DOHH2 (cell line): Measurements from ENCODE around the gene ABLIM1.

Experiments used
- EZH2phosphoT487 ChIP-seq: fragments of 200-600 bp; sonication (generic); IDR thresholded peaks from 2 replicates; pipeline ENCODE4 v1.6.1; 2017; ENCODE audit warnings: borderline replicate concordance, mild to moderate bottlenecking, antibody characterized with exemption, low read length, moderate library complexity, mixed read lengths
- TF ChIP-seq, protein P1 (sequence below): fragments of 200-600 bp; sonication (generic); IDR thresholded peaks from one replicate; pipeline ENCODE4 v1.5.1; 2014; ENCODE audit warnings: antibody characterized with exemption, mild to moderate bottlenecking, low read depth, low read length; ENCODE audit not compliant: poor library complexity, severe bottlenecking

DNA sequence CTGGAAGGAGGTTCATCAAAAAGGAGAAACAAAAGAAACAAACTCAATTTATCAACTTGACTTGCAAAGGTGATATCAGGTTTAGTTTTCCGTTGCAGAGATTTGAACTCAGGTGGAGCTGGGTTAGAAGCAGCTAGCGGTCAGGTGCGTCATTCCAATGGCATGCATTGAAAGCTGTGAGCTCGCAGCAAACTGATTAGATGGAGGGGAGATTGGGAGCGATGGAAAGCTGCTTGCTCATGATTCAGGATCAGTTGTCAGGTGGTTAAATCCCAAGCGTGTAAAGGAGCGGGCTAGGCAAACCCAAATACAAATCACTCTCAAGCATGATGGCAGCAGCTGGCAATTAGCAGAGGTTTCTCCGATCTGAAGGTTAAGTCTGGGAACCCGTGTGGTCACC, 204.5 kb downstream of the ABLIM1 start:
- TF ChIP-seq, protein P1, sequence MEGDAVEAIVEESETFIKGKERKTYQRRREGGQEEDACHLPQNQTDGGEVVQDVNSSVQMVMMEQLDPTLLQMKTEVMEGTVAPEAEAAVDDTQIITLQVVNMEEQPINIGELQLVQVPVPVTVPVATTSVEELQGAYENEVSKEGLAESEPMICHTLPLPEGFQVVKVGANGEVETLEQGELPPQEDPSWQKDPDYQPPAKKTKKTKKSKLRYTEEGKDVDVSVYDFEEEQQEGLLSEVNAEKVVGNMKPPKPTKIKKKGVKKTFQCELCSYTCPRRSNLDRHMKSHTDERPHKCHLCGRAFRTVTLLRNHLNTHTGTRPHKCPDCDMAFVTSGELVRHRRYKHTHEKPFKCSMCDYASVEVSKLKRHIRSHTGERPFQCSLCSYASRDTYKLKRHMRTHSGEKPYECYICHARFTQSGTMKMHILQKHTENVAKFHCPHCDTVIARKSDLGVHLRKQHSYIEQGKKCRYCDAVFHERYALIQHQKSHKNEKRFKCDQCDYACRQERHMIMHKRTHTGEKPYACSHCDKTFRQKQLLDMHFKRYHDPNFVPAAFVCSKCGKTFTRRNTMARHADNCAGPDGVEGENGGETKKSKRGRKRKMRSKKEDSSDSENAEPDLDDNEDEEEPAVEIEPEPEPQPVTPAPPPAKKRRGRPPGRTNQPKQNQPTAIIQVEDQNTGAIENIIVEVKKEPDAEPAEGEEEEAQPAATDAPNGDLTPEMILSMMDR: no peak
- TF ChIP-seq EZH2phosphoT487: no peak
